ENCODE data around the gene C17orf107. TPM values are rescaled to one million over a fixed set of nuclear protein-coding genes. Genes with fewer than 3 reads are reported as not detected.
A peak's percentile ranks its signal among the peaks of the same experiment; 100 is the strongest.

C17orf107 gene
- total and polyA plus RNA-seq, 2 of the 13 experiments (the other 11 are each of a cell fraction or from before 2014, with no cell fraction given) = 0.20 to 0.59 TPM

DNA sequence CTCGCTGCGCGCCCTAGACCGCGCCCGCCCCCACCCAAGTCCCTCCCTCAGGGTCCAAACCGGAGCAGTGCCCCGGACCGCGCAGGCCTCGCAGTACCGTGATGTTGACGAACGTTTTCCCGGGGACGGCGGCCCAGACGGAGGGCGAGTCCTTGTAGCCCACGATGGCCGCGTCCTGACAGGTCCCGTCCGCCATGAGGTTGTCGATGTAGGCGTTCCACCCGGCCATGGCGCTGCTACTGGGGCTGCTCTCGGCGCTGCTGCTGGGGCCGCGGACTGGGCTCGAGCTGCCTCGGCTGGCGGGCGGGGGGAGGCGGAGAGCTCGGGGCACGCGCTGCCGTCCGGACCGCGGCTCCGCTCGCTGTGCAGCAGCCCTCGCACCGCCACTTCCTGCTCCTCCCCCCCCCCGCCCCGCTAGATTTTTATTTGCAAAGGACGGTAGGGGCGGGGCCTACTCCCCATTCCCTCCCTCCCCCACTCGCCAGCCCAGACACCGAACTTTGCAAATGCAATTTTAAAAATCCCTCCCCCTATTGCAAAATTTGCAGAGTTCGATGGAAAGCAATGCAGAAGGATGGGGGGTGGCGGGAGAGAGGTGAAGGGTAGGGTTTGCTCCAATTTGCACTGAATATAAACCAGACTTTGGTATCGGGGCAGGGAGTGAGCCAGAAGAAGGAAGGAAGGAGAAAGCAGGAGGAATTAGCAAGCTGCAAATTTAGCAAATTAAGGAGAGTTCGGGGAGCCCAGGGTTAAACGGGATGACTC lies 49.0 kb downstream of the C17orf107 start, which contains the start of gene PFN1 (continued):
- TF ChIP-seq SOX13 (IDR thresholded peaks at IDR 0.05) = no peak
- TF ChIP-seq SOX13 (CRISPR knock-in tag; conservative IDR thresholded peaks at IDR 0.05 in 1 of 2, IDR thresholded peaks at IDR 0.05 in 1 of 2) = no peak
- peak; percentile 34; the same call in 1 of the 2 replicates for TF ChIP-seq HDAC1 (CRISPR knock-in tag; IDR thresholded peaks at IDR 0.05)
- no peak for TF ChIP-seq ZNF75D (CRISPR knock-in tag; IDR thresholded peaks at IDR 0.05; ENCODE audit: borderline replicate concordance)
- TF ChIP-seq ZC3H4 (CRISPR knock-in tag; IDR thresholded peaks at IDR 0.05; ENCODE audit: borderline replicate concordance) = 0 out of 2 replicates have a peak, but pooled peaks have one; percentile 39
- TF ChIP-seq, protein P1, sequence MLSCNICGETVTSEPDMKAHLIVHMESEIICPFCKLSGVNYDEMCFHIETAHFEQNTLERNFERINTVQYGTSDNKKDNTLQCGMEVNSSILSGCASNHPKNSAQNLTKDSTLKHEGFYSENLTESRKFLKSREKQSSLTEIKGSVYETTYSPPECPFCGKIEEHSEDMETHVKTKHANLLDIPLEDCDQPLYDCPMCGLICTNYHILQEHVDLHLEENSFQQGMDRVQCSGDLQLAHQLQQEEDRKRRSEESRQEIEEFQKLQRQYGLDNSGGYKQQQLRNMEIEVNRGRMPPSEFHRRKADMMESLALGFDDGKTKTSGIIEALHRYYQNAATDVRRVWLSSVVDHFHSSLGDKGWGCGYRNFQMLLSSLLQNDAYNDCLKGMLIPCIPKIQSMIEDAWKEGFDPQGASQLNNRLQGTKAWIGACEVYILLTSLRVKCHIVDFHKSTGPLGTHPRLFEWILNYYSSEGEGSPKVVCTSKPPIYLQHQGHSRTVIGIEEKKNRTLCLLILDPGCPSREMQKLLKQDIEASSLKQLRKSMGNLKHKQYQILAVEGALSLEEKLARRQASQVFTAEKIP (CRISPR knock-in tag; IDR thresholded peaks at IDR 0.05; ENCODE audit: borderline replicate concordance) = no peak
- TF ChIP-seq HNRNPK (IDR thresholded peaks at IDR 0.05; ENCODE audit: low read depth, low read length, poor library complexity, severe bottlenecking) = peak; percentile 63
- no peak for TF ChIP-seq NCOA5 (CRISPR knock-in tag; IDR thresholded peaks at IDR 0.05)
- TF ChIP-seq, protein P2, sequence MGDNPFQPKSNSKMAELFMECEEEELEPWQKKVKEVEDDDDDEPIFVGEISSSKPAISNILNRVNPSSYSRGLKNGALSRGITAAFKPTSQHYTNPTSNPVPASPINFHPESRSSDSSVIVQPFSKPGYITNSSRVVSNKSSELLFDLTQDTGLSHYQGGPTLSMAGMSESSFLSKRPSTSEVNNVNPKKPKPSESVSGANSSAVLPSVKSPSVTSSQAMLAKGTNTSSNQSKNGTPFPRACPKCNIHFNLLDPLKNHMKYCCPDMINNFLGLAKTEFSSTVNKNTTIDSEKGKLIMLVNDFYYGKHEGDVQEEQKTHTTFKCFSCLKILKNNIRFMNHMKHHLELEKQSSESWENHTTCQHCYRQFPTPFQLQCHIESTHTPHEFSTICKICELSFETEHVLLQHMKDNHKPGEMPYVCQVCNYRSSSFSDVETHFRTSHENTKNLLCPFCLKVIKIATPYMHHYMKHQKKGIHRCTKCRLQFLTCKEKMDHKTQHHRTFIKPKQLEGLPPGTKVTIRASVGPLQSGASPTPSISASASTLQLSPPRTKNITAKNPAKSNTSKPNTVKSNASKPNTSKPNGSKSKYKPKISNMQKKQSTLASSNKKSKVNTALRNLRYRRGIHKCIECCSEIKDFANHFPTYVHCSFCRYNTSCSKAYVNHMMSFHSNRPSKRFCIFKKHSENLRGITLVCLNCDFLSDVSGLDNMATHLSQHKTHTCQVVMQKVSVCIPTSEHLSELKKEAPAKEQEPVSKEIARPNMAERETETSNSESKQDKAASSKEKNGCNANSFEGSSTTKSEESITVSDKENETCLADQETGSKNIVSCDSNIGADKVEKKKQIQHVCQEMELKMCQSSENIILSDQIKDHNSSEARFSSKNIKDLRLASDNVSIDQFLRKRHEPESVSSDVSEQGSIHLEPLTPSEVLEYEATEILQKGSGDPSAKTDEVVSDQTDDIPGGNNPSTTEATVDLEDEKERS (CRISPR knock-in tag; IDR thresholded peaks at IDR 0.05) = no peak
- no peak; the same call in 1 of the 2 replicates for TF ChIP-seq ZNF331 (CRISPR knock-in tag; IDR thresholded peaks at IDR 0.05)
- TF ChIP-seq CC2D1A (CRISPR knock-in tag; IDR thresholded peaks at IDR 0.05) = no peak
- TF ChIP-seq, protein P3, sequence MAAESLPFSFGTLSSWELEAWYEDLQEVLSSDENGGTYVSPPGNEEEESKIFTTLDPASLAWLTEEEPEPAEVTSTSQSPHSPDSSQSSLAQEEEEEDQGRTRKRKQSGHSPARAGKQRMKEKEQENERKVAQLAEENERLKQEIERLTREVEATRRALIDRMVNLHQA (CRISPR knock-in tag; IDR thresholded peaks at IDR 0.05) = no peak
- TF ChIP-seq, protein P4, sequence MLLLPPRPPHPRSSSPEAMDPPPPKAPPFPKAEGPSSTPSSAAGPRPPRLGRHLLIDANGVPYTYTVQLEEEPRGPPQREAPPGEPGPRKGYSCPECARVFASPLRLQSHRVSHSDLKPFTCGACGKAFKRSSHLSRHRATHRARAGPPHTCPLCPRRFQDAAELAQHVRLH (CRISPR knock-in tag; IDR thresholded peaks at IDR 0.05; ENCODE audit: borderline replicate concordance, low read depth) = no peak
- no peak; the same call in 1 of the 2 replicates for TF ChIP-seq HOXA5 (CRISPR knock-in tag; IDR thresholded peaks at IDR 0.05)
- peak; percentile 32; the same call in 1 of the 2 replicates for TF ChIP-seq CHD2 (IDR thresholded peaks at IDR 0.05; ENCODE audit: low read depth, low read length)
- TF ChIP-seq, protein P5, sequence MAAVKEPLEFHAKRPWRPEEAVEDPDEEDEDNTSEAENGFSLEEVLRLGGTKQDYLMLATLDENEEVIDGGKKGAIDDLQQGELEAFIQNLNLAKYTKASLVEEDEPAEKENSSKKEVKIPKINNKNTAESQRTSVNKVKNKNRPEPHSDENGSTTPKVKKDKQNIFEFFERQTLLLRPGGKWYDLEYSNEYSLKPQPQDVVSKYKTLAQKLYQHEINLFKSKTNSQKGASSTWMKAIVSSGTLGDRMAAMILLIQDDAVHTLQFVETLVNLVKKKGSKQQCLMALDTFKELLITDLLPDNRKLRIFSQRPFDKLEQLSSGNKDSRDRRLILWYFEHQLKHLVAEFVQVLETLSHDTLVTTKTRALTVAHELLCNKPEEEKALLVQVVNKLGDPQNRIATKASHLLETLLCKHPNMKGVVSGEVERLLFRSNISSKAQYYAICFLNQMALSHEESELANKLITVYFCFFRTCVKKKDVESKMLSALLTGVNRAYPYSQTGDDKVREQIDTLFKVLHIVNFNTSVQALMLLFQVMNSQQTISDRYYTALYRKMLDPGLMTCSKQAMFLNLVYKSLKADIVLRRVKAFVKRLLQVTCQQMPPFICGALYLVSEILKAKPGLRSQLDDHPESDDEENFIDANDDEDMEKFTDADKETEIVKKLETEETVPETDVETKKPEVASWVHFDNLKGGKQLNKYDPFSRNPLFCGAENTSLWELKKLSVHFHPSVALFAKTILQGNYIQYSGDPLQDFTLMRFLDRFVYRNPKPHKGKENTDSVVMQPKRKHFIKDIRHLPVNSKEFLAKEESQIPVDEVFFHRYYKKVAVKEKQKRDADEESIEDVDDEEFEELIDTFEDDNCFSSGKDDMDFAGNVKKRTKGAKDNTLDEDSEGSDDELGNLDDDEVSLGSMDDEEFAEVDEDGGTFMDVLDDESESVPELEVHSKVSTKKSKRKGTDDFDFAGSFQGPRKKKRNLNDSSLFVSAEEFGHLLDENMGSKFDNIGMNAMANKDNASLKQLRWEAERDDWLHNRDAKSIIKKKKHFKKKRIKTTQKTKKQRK (IDR thresholded peaks at IDR 0.05; ENCODE audit: low read length) = no peak
- TF ChIP-seq NONO (IDR thresholded peaks at IDR 0.05) = no peak
- TF ChIP-seq NONO (CRISPR knock-in tag; conservative IDR thresholded peaks at IDR 0.05) = 0 out of 2 replicates have a peak, but pooled peaks have one; percentile 81
- TF ChIP-seq ZFY (CRISPR knock-in tag; IDR thresholded peaks at IDR 0.05) = peak; percentile 53
- no peak for TF ChIP-seq GATAD2A (CRISPR knock-in tag; IDR thresholded peaks at IDR 0.05)

All from HepG2 (cell line).